Ureter (tissue), 1 donor: ENCODE results near the gene ELMO1. TPM values are rescaled to one million over a fixed set of nuclear protein-coding genes. Genes with fewer than 3 reads are reported as not detected.

ENCODE experiments used
- DNase-seq: peaks from one replicate; pipeline ENCODE4 v3.0.0-alpha.2; 2020; ENCODE audit warnings: low spot score
- total RNA-seq: library from RNA; stranded (reverse); gene quantifications from one replicate; pipeline ENCODE4 v1.2.4, GENCODE V29; 2023
- donor health status: DM: yes; HTN: yes; CAD: no.

The ELMO1 gene
- total RNA-seq, 1 donor from 2014 or later = 51.9 TPM

DNA sequence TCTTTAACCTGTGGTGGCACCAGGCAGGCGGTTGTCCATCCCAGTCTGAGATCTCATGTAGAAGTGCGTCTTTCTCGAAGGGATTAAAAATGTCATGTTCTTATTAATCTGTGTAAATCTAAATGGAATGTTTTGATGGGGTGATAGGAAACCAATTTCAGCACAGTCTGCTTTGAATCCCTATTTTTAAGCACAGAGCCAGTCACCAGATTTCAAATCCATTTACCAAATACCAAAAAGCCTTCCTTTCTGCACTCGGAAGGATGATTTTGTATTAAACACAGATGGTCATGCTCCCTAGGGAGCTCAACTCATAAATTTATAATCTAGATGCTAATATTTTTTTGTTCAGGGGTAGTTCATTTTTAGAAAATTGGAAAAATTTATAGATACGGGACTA is 563.8 kb downstream of the ELMO1 start:
- DNase-seq = no peak

GRCh38 chr7:36884351-36884750 is 564.3 kb downstream of the ELMO1 start:
- DNase-seq = no peak

- no peak for DNase-seq
These were observed 567.3 kb downstream of the ELMO1 start for GRCh38 chr7:36881233-36881874.

DNA sequence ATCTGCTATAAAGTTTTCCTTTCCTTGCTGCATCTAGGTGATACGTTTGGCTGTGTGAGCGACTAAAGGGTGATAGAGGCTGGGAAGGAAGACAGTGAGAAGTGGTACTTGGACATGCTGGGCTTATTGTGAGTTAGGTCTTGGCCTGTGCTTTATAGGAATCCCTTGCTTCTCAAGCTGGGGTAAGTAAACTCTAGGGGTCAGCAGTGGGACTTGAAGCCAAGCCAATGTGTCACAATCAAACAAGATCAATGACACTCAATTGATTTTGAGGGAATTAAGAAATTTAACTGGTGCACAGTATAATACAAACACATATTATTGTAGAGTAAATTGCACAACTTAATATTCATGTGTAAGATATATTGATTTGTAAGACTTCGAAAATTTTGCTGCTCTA is 568.6 kb downstream of the ELMO1 start:
- no peak for DNase-seq

- DNase-seq = no peak
These were observed 569.6 kb downstream of the ELMO1 start for GRCh38 chr7:36879021-36879420.

- DNase-seq = no peak
These were observed 570.4 kb downstream of the ELMO1 start for GRCh38 chr7:36878288-36878687.

GRCh38 chr7:36875794-36876193 is 572.9 kb downstream of the ELMO1 start:
- DNase-seq = no peak

DNA sequence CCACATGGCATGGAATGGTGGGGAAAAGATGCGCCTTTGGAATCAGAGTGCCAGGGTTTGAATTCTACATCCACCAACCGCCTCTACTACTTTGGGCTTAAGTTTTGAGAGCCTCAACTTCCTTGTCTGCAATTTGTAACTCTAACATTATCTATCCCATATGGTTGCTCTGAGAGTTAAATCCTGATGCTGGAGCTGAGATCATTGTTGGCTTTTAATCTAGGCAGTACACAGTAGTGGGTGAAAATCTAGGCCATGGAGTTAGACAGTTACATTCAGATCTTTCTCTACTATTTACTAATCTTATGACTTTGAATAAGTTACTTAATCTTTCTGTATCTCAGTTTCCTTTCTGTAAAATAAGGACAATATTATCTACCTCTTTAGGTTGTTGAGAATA is 574.6 kb downstream of the ELMO1 start:
- DNase-seq = no peak

DNA sequence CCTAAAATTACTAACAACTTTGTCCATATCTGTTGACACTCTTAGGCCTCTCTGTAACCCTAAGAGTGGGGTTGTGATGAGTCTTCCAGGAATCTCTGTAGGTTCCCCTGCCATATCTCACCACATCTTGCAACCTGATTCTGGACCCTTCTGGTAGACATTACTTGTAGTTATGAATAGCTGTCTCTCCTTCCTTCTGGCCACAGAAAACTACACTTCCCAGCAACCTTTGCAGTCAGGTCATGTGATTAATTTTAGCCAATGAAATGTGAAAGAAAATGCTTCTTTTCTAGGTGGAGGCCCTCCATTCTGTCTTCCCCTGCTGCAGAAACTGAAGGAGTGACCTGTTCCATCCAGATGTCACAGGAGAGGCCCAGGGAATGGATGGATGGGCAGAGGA is 576.8 kb downstream of the ELMO1 start:
- no peak for DNase-seq

GRCh38 chr7:36871355-36871738 is 577.3 kb downstream of the ELMO1 start:
- no peak for DNase-seq

DNA sequence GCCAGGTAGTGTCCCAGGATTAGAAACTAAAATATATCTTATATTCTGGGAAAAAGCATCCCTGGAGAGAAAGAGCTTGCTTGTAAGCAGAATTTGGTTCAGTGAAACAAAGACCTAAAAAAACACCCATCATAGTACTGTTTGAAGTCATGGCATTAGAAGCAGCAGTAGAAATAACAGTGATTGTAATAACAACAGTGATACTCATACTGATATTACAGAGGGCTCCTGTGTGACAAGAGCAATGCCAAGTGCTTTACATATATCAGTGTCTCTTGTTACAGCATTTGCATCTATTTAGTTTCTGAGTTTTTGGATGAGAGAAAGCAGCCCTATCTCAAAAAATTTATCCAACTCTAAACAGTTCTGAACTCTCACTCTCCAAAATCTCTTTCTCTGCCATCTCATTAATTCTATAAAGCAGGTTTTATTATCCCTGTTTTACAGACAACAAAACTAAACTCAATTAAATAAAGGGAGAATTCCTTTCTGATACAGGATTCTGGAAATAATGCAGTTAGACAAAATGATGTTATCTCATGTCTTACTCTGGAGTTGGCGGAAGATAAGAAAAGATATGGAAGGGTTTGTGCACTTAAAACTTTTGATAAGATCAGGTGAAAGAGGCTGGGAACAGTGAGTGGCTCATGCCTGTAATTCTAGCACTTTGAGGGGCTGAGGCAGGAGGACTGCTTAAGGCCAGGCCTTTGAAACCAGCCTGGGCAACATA is 577.9 kb downstream of the ELMO1 start:
- no peak for DNase-seq

DNA sequence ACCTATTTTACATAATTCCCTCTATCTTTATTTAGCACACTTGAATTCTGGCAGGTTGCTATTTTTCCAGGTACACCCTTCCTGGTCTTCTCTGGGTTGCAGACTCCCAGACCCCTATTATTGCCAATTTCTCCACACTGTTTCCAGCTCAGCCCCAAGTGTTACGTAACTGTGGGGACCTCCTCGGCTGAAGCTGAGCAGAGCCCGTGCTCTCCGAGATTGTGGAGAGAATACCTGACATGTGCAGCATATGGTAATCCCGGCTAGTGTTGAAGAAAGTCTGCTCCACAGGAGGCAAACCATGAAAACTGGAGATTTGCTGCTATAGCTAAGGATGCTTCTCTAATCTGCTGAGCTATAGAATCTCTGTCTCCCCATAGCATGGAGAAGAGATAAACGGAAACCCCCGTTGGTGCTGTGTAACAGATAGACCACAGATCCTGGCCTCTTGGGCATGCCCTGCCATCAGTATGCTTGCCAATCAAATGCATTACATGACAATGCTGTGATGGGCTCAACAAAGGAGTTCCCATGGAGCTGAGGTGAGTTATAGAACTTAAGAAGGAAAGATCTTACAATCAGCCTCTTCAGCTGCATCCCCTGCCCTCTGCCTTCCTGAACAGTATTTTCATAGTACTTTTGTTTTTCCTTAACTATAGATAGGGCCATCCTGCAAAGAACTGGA is 579.8 kb downstream of the ELMO1 start:
- DNase-seq = no peak

DNA sequence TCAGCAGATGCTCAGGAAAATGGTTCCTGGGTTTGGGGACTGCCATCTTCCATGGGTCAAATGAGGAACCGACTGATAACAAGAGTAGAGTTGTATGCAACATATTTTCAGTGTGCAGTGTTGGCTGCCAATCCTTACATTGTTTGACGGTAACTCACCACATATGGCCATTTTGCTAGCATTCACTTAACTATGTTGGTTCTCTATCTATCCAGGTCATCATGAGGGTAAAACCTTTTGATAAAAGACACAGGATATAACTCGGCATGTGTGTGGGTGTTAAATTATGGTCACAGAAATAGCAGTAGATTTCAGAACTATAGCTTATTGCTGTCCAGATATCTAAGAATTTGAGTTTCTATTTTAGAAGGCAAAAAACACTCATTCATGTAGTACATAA is 583.6 kb downstream of the ELMO1 start:
- no peak for DNase-seq

GRCh38 chr7:36863901-36864701 is 584.6 kb downstream of the ELMO1 start:
- DNase-seq = no peak

GRCh38 chr7:36862771-36863261 is 585.8 kb downstream of the ELMO1 start:
- no peak for DNase-seq

GRCh38 chr7:36861656-36862055 is 587.0 kb downstream of the ELMO1 start:
- DNase-seq = no peak

DNA sequence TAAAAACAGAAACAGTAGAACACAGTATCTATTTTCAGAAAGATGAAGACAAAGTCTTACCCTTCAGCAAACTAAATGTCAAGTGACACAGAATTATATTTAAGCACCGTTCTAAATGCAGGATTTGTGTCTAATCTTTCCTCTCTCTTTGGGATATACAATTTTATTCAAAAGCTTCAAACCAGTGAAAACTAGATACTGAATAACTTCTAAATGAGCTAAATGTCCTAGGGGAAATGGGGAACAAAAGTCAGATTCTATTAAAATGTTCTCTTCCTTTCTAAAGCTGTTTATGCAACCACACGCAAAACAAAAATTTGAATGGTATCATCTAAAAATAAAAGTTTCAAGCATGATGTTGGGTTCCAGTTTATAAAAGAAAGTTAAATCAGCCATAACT is 588.0 kb downstream of the ELMO1 start:
- DNase-seq = no peak

- DNase-seq = no peak
These were observed 593.3 kb downstream of the ELMO1 start for GRCh38 chr7:36855330-36855729.

GRCh38 chr7:36854652-36855051 is 594.0 kb downstream of the ELMO1 start:
- DNase-seq = no peak

DNA sequence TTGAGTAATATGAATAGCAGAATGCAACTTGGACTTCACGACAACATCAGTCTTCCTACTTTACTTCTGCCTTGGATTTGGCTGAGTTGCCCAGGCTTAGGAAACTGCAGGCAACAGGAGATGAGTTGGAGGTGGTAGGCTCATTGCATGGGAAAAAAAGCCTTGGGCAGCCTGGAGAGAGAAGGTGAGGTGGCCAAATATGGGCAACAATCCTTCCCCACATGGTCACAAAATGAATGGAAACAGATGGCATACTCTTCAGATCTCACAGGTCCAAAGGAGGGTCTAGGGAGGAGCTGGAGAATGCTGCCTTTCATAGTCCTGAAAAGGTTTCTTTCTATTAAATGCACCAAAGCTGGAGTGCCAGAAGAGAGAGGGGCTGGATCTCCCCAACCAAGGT is 595.7 kb downstream of the ELMO1 start:
- DNase-seq = no peak

DNA sequence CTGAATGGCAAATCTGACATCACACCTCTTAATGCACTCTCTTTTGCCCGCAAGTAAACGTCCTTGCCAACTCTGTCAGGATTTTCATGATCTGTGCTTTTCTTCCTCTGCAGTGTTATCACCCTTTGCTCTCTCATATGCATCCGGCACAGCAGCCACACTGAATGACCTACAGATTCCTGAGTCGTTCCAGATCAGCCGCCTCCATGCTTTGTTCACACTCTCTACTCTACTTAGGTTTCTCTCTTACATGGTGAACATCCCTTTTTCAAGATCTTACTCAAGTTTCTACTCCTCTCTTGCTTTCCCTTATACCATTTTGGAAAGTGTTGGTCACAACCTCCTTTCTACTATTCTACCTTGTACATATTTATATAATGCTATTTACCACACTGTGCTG is 596.6 kb downstream of the ELMO1 start:
- DNase-seq = no peak

DNA sequence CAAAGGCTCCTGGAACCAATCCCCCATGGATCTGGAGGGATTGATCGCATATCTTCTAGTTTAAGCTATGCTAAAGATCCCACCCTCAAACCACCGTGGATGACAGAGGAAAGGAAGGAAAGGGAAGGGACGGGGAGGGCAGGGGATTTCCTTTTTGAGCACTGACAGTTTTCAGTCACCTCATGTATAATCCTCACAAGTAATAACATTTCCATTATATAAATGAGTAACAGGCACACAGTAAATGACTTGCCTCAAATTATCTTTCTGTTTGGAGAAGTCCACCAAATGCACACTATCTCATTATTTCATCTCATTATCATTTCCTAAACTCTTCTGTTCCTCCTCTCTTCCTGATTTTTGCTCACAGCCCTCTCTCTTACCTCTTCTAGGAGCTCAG is 597.3 kb downstream of the ELMO1 start:
- no peak for DNase-seq
